ENCODE results near the gene RXFP1. TPM values are rescaled to one million over a fixed set of nuclear protein-coding genes. Genes with fewer than 3 reads are reported as not detected.

RXFP1 gene
- total RNA-seq (not detected), polyA plus RNA-seq (under 1 TPM in 1 of 3 donors, not detected in 2; 0.09 TPM)

DNA sequence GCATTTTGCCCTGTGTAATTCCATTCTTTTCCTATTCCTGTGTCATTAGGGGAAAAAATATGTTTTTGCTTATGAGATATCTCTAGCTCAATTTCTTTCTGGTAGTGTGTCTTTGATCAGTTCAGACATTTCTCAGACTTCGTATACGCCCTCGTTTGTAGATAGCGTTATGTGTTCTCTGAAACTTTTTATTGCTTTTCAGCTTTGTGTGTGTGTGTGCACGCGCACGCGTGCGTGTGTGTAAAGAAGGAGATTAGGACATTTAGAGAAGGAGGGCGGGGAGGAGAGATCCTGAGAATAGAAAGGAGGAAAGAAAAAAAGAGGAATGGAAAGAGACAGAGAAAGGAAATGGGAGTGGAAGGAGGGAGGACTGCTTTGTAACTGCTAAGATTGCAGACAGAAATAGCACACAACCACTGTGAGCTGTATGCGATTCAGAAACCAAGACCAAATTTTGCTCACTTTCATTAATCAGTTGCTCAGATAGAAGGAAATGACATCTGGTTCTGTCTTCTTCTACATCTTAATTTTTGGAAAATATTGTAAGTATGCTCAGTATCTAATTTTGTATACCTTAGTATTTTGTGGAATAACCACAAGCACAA, at the start of gene RXFP1:
TSS of gene RXFP1 (plus strand) at position 399 of the 605 bp plus-strand sequence. CDS start at position 494, 95 bp downstream.
- intact Hi-C loops (cut with DNase I): no loop called here
- no peak within 1 kb of the TSS for H3K27ac ChIP-seq
- H3K9me3 ChIP-seq: no peaks in the 10 kb centered on the region
- no peaks in the 10 kb centered on the region for H3K4me1 ChIP-seq
- H3K36me3 ChIP-seq: no peaks in the 10 kb centered on the region
- DNase-seq: no peak
- TF ChIP-seq POLR2AphosphoS5 (IDR thresholded peaks at IDR 0.05) (no peak), EP300 (IDR thresholded peaks at IDR 0.05) (no peak), POLR2A (IDR thresholded peaks at IDR 0.05) (no peak)
- TF ChIP-seq, protein P1, sequence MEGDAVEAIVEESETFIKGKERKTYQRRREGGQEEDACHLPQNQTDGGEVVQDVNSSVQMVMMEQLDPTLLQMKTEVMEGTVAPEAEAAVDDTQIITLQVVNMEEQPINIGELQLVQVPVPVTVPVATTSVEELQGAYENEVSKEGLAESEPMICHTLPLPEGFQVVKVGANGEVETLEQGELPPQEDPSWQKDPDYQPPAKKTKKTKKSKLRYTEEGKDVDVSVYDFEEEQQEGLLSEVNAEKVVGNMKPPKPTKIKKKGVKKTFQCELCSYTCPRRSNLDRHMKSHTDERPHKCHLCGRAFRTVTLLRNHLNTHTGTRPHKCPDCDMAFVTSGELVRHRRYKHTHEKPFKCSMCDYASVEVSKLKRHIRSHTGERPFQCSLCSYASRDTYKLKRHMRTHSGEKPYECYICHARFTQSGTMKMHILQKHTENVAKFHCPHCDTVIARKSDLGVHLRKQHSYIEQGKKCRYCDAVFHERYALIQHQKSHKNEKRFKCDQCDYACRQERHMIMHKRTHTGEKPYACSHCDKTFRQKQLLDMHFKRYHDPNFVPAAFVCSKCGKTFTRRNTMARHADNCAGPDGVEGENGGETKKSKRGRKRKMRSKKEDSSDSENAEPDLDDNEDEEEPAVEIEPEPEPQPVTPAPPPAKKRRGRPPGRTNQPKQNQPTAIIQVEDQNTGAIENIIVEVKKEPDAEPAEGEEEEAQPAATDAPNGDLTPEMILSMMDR (IDR thresholded peaks at IDR 0.05): no peak
- no peaks in the 10 kb centered on the region for H3K27me3 ChIP-seq
- H3K4me3 ChIP-seq: no peak within 1 kb of the TSS
- 8 to 44% methylated on average over 11 of the region's 11 CpGs for WGBS, 2 donors

DNA sequence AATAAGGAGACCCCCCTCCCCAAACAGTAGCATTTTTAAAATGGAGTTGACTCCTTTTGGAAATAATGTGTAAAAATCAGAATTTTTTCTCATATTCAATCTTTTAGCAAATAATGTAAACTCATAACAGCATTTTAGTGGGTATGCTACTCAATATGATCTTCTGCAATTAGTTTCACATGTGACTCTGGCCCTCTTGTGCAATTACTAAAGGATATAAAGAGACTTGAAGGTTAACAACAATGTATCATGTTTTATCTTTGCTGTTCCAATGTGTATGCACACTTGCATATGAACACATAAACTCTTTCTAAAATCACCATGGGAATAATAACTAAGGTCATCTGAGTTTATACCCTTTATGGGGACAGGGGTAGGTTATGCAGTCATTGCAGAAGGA, 39.9 kb upstream of the RXFP1 start:
- intact Hi-C loops (cut with DNase I): no loop called here
- H3K4me3 ChIP-seq: no peak overlapping the region
- no peaks in the 10 kb centered on the region for H3K9me3 ChIP-seq
- TF ChIP-seq POLR2A (IDR thresholded peaks at IDR 0.05): no peak
- TF ChIP-seq, protein P1 (IDR thresholded peaks at IDR 0.05): no peak
- TF ChIP-seq EP300 (IDR thresholded peaks at IDR 0.05): no peak
- TF ChIP-seq POLR2AphosphoS5 (IDR thresholded peaks at IDR 0.05): no peak
- no peak for DNase-seq
- H3K27me3 ChIP-seq: no peaks in the 10 kb centered on the region
- H3K27ac ChIP-seq: no peak overlapping the region
- no peaks in the 10 kb centered on the region for H3K4me1 ChIP-seq
- no peaks in the 10 kb centered on the region for H3K36me3 ChIP-seq

DNA sequence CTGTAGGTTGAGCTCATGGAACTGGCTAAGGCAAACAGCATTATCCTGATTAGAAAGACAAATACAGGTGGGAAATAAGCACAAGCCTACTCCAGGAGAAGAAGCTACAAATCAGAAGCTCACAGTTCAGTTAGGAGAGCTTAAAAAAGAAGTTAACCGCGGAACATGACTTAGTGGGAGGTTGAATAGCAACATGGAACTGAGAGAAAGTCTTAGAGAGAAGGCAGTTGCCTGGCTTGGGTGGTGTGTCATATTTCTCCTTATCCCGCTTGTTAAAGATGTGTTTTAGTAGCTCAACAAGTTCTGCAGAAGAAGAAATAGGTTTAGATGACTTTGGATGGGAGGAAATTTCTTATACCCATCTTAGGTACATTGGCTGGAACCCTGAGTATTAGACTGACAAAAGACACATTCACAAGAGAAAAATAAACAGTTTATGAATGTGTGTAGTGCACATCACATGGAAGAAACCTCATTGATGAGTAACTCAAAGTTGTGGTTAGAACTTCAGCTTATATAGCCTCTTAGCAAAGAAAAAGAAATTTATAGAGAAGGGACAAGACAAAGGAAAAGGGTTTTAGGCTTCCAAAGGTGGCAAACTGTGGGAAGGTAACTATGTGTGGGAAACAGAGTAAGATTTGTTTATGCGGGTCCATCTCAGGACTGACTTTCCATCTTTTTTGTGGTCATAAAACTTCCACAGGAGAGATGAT, 37.4 kb upstream of the RXFP1 start:
- Histone ChIP-seq H3K4me3 (no peak overlapping the region), H3K27me3 (no peaks in the 10 kb centered on the region), H3K4me1 (no peaks in the 10 kb centered on the region), H3K27ac (no peak overlapping the region), H3K36me3 (no peaks in the 10 kb centered on the region), H3K9me3 (no peaks in the 10 kb centered on the region)
- TF ChIP-seq EP300 (IDR thresholded peaks at IDR 0.05) (no peak), POLR2AphosphoS5 (IDR thresholded peaks at IDR 0.05) (no peak), POLR2A (IDR thresholded peaks at IDR 0.05) (no peak)
- TF ChIP-seq, protein P1 (IDR thresholded peaks at IDR 0.05): no peak
- intact Hi-C loops (cut with DNase I): no loop called here
- 63 to 87% methylated on average over 4 of the region's 4 CpGs for WGBS, 2 donors
- DNase-seq: no peak

DNA sequence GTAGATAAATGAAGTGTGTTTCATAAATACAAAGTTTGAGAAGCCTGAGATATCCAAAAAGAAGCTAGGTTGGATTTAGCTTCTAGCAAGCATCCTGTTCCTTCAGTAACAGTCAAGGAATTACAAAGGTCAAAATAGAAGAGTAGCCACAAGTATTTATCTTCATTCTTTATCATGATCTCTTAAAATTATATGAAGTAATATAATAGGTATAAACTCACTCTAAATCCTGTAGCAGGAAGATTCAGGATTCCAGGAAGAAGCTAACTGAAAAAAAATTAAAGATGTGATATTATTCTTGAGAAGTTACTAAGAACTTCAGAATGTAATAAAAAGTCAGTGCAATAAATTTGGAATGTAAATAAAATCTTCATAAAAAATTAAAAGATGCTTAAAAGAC, 31.1 kb upstream of the RXFP1 start:
- H3K27me3 ChIP-seq: no peaks in the 10 kb centered on the region
- intact Hi-C loops (cut with DNase I): no loop called here
- TF ChIP-seq, protein P1 (IDR thresholded peaks at IDR 0.05): no peak
- no peak for TF ChIP-seq EP300 (IDR thresholded peaks at IDR 0.05)
- no peak for TF ChIP-seq POLR2A (IDR thresholded peaks at IDR 0.05)
- no peak for TF ChIP-seq POLR2AphosphoS5 (IDR thresholded peaks at IDR 0.05)
- DNase-seq: no peak
- H3K36me3 ChIP-seq: no peaks in the 10 kb centered on the region
- no peak overlapping the region for H3K4me3 ChIP-seq
- no peak overlapping the region for H3K27ac ChIP-seq
- no peaks in the 10 kb centered on the region for H3K9me3 ChIP-seq
- no peaks in the 10 kb centered on the region for H3K4me1 ChIP-seq
